ENCODE data around the gene SCTR.

Gene SCTR

GRCh38 chr2:119442850-119443249 lies 81.4 kb downstream of the SCTR start:
- no peak for DNase-seq (ENCODE audit: low spot score)

- DNase-seq (ENCODE audit: low spot score): no peak
These were observed 82.1 kb downstream of the SCTR start for GRCh38 chr2:119442226-119442619.

GRCh38 chr2:119441376-119442225 lies 82.7 kb downstream of the SCTR start:
- no peak for DNase-seq (ENCODE audit: low spot score)

- DNase-seq (ENCODE audit: low spot score): no peak
These were observed 83.4 kb downstream of the SCTR start for GRCh38 chr2:119440873-119441272.

GRCh38 chr2:119440501-119440870 lies 83.8 kb downstream of the SCTR start:
- DNase-seq (ENCODE audit: low spot score): no peak

- no peak for DNase-seq (ENCODE audit: low spot score)
These were observed 84.4 kb downstream of the SCTR start for GRCh38 chr2:119439574-119440500.

GRCh38 chr2:119438726-119439284 lies 85.5 kb downstream of the SCTR start:
- DNase-seq (ENCODE audit: low spot score): no peak

GRCh38 chr2:119438128-119438656 lies 86.1 kb downstream of the SCTR start:
- peak; percentile 21 for DNase-seq (ENCODE audit: low spot score)

- no peak for DNase-seq (ENCODE audit: low spot score)
These were observed 87.1 kb downstream of the SCTR start for GRCh38 chr2:119436993-119437772.

- DNase-seq (ENCODE audit: low spot score): no peak
These were observed 88.4 kb downstream of the SCTR start for GRCh38 chr2:119435953-119436297.

- peak; percentile 75 for DNase-seq (ENCODE audit: low spot score)
These were observed 89.0 kb downstream of the SCTR start for GRCh38 chr2:119435081-119435952.

- no peak for DNase-seq (ENCODE audit: low spot score)
These were observed 89.6 kb downstream of the SCTR start for GRCh38 chr2:119434664-119435063.

- DNase-seq (ENCODE audit: low spot score): no peak
These were observed 90.5 kb downstream of the SCTR start for GRCh38 chr2:119433636-119434327.

- DNase-seq (ENCODE audit: low spot score): no peak
These were observed 91.3 kb downstream of the SCTR start for GRCh38 chr2:119432851-119433522.

- DNase-seq (ENCODE audit: low spot score): peak; percentile 22
These were observed 92.1 kb downstream of the SCTR start for GRCh38 chr2:119431976-119432850.

- DNase-seq (ENCODE audit: low spot score): peak; percentile 68
These were observed 92.9 kb downstream of the SCTR start, which contains the start of gene TMEM37 for GRCh38 chr2:119431155-119431975. Gene TMEM37 (plus strand): TSS chr2:119431854. CDS start chr2:119431904, 50 bp downstream.

GRCh38 chr2:119430023-119430498 lies 94.2 kb downstream of the SCTR start:
- no peak for DNase-seq (ENCODE audit: low spot score)

Measured in kidney tubule cell (primary cell).